Lung (tissue), 12 donors: ENCODE results near the gene ARIH1. TPM values are rescaled to one million over a fixed set of nuclear protein-coding genes. Genes with fewer than 3 reads are reported as not detected.

Source experiments
- ATAC-seq: fragments of 200-7000 bp; cut with Tn5 transposase; one replicate; pipeline ENCODE4 v1.9.1; 2020; ENCODE audit warnings: moderate number of reproducible peaks; ENCODE audit not compliant: insufficient read depth, low FRiP score
- DNase-seq, 3 donors: peaks; one replicate each; pipeline ENCODE4 v3.0.0-alpha.2; 2013 to 2017
- H3K27ac ChIP-seq, 2 donors: one replicate each; pipeline ENCODE4 v1.5.1; 2013; ENCODE audit warnings: mild to moderate bottlenecking in 2 of 2, moderate library complexity in 2 of 2, control low read depth in 1 of 2, inconsistent platforms in 1 of 2, low read depth in 1 of 2, low read length in 1 of 2
- H3K27me3 ChIP-seq, 3 donors: one replicate each; pipeline ENCODE4 v1.5.1; 2013; ENCODE audit warnings: low read length in 2 of 3; ENCODE audit not compliant: control insufficient read depth in 3 of 3, insufficient read depth in 3 of 3
- H3K36me3 ChIP-seq, 4 donors: one replicate each; pipeline ENCODE4 v1.5.1; 2013; ENCODE audit warnings: low read length in 4 of 4, mild to moderate bottlenecking in 1 of 4, moderate library complexity in 1 of 4; ENCODE audit not compliant: control insufficient read depth in 4 of 4, insufficient read depth in 4 of 4
- H3K4me1 ChIP-seq, 5 donors: one replicate each; pipeline ENCODE4 v1.5.1; 2013; ENCODE audit warnings: low read length in 5 of 5, mild to moderate bottlenecking in 2 of 5, moderate library complexity in 1 of 5; ENCODE audit not compliant: control insufficient read depth in 5 of 5, insufficient read depth in 5 of 5
- H3K4me3 ChIP-seq: one replicate; pipeline ENCODE4 v1.5.1; 2013; ENCODE audit warnings: mild to moderate bottlenecking, control low read depth, moderate library complexity
- H3K9ac ChIP-seq, 2 donors: one replicate each; pipeline ENCODE4 v1.5.1; 2013; ENCODE audit warnings: low read length in 2 of 2, control low read depth in 1 of 2; ENCODE audit not compliant: insufficient read depth in 1 of 2
- H3K9me3 ChIP-seq, 4 donors: one replicate each; pipeline ENCODE4 v1.5.1; 2013; ENCODE audit warnings: low read length in 3 of 4, mild to moderate bottlenecking in 1 of 4, moderate library complexity in 1 of 4; ENCODE audit not compliant: control insufficient read depth in 4 of 4, insufficient read depth in 3 of 4
- CTCF ChIP-seq: IDR thresholded peaks from 2 replicates; pipeline ENCODE4 v1.5.1; 2012; ENCODE audit warnings: mild to moderate bottlenecking; ENCODE audit errors: control extremely low read depth, extremely low read depth
- WGBS, 2 donors: extraction: QIAGEN DNeasy Blood & Tissue Kit; methylation state at CpG; one replicate each; pipeline ENCODE4 v1.1.7; 2013; 5-methylcytosine and 5-hydroxymethylcytosine counted together
- polyA plus RNA-seq, 2 donors: library from polyadenylated mRNA; stranded (reverse); fragments of 200-250 nt; gene quantifications; one replicate each; pipeline ENCODE4 v1.2.1, GENCODE V29; 2013
- total RNA-seq, 2 donors: library from RNA; depleted of rRNA in 1 of 2; stranded (reverse); fragments of >200 nt in 1 of 2; gene quantifications; one replicate each; pipeline ENCODE4 v1.2.1, GENCODE V29; 2014 to 2021
- donor health status: control.
- donor health status: control.
- donor health status: Bipolar disorder and iron deficiency.
- donor health status: healthy.
- donor health status: DM: yes; HTN: yes; CAD: no.

The ARIH1 gene
- total and polyA plus RNA-seq, 4 donors: 18.8 to 131 (median 66.0) TPM

GRCh38 chr15:72584006-72584405 lies 109.9 kb downstream of the ARIH1 start:
- no peaks in the 10 kb centered on the region for H3K27me3 ChIP-seq
- H3K4me1 ChIP-seq: peaks cover 0 to 5% (median 0%) of the 10 kb centered on the region in 5 donors
- no peak overlapping the region for H3K4me3 ChIP-seq
- H3K27ac ChIP-seq: no peak overlapping the region
- H3K36me3 ChIP-seq: peaks cover 8 to 40% (median 23%) of the 10 kb centered on the region in 4 donors
- ATAC-seq: no peak
- no peak for DNase-seq
- H3K9ac ChIP-seq: no peak overlapping the region
- 91 to 93% methylated on average over 4 of the region's 4 CpGs for WGBS, 2 donors
- TF ChIP-seq CTCF: no peak
- H3K9me3 ChIP-seq: no peaks in the 10 kb centered on the region

- H3K4me3 ChIP-seq: no peak overlapping the region
- TF ChIP-seq CTCF: no peak
- H3K27ac ChIP-seq: no peak overlapping the region
- no peak for ATAC-seq
- H3K4me1 ChIP-seq: peaks cover 0 to 5% (median 0%) of the 10 kb centered on the region in 5 donors
- peaks cover 2 to 34% (median 20%) of the 10 kb centered on the region in 4 donors for H3K36me3 ChIP-seq
- no peaks in the 10 kb centered on the region for H3K27me3 ChIP-seq
- H3K9me3 ChIP-seq: no peaks in the 10 kb centered on the region
- no peak for DNase-seq
- WGBS, 2 donors: 93 to 95% methylated on average over 2 of the region's 2 CpGs
- H3K9ac ChIP-seq: no peak overlapping the region
Measured at GRCh38 chr15:72585025-72585424, 110.9 kb downstream of the ARIH1 start.

GRCh38 chr15:72585476-72586058 lies 111.4 kb downstream of the ARIH1 start:
- Histone ChIP-seq H3K27me3 (no peaks in the 10 kb centered on the region), H3K9ac (no peak overlapping the region), H3K4me3 (no peak overlapping the region), H3K27ac (no peak overlapping the region), H3K9me3 (no peaks in the 10 kb centered on the region), H3K36me3 (peaks cover 2 to 31% (median 19%) of the 10 kb centered on the region in 4 donors), H3K4me1 (peaks cover 0 to 5% (median 0%) of the 10 kb centered on the region in 5 donors)
- no peak for TF ChIP-seq CTCF
- WGBS, 2 donors: 53 to 65% methylated on average over 1 of the region's 1 CpG
- DNase-seq: peak in 1 of 3 donors; percentile 3
- no peak for ATAC-seq

- Histone ChIP-seq H3K9me3 (no peaks in the 10 kb centered on the region), H3K27me3 (no peaks in the 10 kb centered on the region), H3K9ac (no peak overlapping the region), H3K36me3 (peaks cover 2 to 18% (median 10%) of the 10 kb centered on the region in 4 donors), H3K4me3 (no peak overlapping the region), H3K4me1 (peaks cover 0 to 5% (median 0%) of the 10 kb centered on the region in 5 donors), H3K27ac (no peak overlapping the region)
- TF ChIP-seq CTCF: no peak
- WGBS, 2 donors: 97 to 98% methylated on average over 3 of the region's 3 CpGs
- DNase-seq (no peak), ATAC-seq (no peak)
Measured at GRCh38 chr15:72588096-72588495, 114.0 kb downstream of the ARIH1 start.
